ENCODE results near the gene STYK1.

DNA sequence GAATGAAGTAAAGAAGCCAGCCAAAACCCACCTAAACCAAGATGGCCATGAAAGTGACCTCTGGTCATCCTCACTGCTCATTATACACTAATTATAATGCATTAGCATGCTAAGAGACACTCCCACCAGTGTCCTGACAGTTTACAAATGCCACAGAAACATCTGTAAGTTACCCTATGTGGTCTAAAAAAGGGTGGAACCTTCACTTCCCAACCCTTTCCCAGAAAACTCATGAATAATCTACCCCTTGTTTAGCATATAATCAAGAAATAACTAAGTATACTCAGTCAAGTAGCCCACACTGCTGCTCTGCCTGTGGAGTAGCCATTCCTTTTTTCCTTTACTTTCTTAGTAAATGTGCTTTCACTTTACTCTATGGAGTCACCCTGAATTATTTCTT, 19.8 kb downstream of the STYK1 start:
- TF ChIP-seq, protein P1, sequence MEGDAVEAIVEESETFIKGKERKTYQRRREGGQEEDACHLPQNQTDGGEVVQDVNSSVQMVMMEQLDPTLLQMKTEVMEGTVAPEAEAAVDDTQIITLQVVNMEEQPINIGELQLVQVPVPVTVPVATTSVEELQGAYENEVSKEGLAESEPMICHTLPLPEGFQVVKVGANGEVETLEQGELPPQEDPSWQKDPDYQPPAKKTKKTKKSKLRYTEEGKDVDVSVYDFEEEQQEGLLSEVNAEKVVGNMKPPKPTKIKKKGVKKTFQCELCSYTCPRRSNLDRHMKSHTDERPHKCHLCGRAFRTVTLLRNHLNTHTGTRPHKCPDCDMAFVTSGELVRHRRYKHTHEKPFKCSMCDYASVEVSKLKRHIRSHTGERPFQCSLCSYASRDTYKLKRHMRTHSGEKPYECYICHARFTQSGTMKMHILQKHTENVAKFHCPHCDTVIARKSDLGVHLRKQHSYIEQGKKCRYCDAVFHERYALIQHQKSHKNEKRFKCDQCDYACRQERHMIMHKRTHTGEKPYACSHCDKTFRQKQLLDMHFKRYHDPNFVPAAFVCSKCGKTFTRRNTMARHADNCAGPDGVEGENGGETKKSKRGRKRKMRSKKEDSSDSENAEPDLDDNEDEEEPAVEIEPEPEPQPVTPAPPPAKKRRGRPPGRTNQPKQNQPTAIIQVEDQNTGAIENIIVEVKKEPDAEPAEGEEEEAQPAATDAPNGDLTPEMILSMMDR (IDR thresholded peaks at IDR 0.05) = no peak
- no peak for TF ChIP-seq POLR2A (IDR thresholded peaks at IDR 0.05)
- TF ChIP-seq POLR2AphosphoS5 (IDR thresholded peaks at IDR 0.05) = no peak

Data from stomach (tissue), 4 donors.